Smooth muscle cell of the brain vasculature (primary cell): Measurements from ENCODE around the gene FAT1.

Source experiments
- DNase-seq: peaks from one replicate; pipeline ENCODE4 v3.0.0-alpha.2; 2012; ENCODE audit warnings: low read depth, low spot score

FAT1 gene

DNA sequence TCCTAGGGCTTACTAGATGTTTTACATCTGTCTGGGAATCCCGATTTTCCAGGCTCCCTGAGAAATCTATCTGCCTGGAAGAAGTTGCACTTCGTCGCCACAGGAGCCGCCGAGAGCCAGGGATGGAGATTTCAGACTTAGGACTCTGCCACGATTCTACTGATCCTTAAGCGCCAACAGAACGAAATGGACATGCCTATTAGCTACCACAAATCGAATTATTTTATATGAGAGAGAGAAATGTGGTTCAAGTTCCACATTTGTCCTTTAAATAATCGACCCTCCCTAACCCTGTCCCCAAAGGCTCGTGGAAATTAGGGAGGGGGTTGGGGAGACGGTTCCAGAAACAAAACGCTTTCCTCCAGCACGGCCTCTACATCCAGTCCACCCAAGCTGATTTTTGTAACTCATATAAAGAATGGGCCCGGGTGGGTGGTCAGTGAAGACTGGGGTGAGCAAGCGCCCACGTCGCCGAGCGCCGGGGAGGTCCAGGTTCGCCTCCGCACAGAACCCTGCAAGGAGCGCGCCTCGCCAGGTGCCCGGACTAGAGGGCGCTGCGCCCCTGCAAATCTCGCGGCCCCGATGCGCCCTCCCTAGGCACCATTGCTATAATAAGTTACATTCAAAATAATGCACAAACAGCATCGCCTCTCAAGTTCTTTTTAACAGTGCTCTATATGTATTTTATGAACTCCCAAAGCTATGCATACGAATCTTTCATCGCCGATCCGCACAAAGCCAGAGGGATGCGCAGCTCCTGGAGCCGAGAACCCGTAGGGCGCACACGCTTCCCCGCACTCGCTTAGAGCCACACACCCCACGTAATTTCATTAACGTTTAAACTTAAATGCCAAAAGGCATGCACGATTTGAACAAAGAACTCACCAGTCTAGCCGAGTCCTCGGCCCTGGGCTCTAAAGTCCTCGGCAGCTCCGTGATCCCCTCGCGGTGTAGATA is 2.1 kb upstream of the FAT1 start:
- no peak for DNase-seq

DNA sequence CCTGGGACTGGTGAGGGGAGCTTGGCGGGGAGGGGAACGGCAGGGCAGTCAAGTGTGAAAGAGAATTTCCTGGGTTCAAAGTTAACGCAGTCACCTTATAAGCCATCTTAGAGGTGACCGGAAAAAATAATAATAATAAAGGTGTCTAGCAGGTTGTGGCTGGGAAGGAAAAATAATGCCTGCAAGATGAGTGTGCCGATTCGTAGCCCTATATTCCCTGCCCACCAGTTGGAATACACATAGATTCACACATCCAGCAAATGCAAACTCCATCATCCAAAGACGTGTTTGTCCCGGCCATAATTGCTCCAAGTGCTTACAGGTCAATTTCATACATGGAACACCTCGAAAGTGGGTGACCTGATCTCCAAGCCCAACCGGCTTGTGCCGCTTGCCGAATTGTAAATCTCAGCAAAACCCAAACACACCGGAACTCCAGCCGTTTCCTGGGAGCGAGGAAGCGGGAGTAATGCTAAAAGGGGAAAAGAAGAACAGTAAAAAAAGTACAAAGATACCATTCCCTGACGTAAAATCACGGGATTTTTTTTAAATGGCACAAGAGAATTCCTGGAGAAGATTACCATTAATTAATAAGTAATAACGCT is 1.3 kb upstream of the FAT1 start:
- DNase-seq: no peak

DNA sequence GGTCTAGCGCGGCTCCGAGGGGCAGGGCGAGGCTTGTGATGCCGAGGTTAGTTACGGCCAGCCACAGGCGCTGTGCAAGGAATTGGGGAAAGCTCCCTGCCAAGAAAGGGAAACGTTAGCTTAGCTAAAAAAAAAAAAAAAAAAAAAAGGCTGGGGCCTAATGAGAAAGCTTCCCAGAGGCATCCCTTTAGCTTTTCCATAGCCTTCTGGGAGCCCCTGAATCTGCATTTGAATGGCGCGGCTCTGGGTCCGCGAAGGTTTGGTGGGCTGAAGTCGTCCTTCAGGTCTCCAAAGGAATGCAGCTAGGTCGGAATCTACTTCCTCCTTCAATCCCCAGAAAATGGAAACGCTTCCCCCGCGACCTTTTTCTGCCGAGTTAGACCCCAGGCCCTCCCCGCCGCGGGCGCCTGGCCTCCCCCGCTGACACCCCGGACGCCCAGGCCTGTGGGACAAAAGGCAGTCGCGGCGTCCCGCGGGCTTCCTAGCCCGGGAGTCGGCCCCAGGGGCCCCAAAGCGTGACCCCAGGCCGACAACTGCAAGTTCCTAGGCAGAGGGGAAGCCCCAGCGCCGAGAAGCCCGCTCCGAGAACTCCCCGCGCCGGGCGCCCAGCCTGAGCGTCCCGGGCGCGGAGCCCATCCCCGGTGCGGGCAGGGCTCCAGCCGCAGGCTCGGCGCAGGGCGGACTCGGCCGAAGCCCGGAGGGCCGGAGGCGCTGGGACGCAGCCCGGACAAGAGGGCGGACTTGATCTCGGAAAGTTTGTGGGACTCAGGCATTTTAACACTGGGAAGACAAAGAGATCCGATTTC is 605 bp upstream of the FAT1 start:
- DNase-seq: no peak

DNA sequence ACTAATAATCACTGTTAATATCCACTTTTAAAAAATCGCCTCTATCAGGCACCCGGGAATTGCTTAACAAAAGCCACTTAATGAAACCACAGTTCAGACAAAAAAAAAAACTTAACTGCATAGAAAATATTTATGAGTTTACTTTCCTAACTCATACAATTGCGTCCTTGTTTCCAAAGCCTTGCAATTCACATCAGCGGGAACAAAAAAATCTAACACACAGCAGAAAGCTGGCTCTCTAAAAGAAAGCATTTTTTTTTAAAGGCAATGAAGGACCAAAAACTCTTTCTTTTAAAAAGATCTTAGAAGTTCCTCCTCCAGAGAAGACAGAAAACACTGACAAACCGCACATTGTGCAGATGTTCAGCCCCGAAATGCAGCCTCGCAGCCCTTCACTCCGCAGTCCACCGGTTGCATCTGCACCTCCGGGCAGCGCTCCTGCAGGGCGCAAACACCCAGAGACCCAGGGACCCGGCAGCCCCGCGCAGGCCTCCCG is 812 bp downstream of the FAT1 start:
- DNase-seq: no peak

DNA sequence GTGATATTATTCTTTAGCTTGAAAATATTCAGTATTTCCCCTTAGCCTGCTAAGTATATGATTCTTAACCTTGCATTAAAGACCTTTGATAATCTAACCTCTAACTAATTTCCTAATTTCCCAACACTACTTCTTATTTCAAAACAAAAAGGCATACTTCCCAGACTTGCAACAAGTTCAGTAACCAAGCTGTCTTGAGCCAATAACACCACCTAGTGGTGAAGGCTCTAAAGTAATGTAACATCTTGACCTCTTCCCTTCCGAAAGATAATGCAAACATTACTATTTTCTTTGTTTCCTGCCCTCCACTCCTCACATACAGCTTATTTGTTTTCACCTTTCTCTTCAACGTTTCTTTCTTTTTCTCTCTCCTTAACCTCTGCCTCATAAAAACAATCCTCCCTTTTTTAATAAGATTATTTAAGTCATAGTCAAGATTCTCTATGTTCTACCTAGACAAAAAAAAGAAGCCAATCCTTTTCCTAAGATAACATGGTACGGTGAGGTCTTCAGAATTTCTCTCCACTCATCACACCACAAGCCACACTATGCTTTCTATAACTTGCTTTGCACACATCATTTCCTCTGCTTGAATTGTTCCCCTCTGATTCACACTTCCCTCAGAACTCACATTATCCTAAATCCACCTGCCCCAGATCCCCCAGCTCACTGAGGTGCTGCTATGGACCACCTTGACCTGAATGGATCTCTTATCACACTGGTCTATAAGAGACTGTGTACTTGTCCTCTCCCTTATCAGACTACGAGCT is 3.5 kb downstream of the FAT1 start:
- no peak for DNase-seq

DNA sequence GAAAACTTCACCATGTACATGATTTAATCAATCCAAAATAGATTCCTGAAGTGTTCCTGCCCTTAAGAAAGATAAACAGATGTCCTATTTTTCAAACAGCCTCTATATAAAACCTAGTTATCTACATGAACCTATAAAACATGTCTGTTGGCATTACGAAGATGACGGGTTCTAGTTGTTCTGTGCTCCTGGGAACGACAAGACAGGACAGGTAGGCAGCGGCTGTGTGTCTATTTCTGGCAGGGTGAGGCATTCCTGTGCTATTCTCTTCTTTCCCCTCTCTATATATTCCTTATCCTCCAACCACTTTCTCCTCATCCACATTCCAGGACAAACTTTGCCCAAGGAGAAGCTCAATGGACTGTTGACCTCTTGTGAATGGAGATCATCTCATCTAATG is 6.1 kb downstream of the FAT1 start:
- no peak for DNase-seq

DNA sequence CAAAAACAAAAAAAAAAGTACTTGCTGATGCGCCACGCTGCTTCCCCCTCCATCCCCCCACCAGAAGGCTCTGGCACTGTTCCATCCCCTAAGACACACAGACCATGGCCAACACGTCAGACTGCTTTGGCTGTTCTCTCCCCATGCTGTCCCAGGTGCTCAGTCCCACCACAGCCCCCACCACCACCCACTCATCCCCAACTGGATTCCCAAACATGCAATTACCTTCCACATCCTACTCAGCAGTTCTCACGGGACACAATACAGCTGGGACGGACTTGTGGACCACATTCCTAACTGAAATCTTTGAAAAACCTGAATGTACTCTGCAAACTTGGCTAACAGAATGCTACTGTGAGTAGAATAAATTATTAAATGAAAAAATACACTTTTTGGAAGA is 8.6 kb downstream of the FAT1 start:
- no peak for DNase-seq

DNA sequence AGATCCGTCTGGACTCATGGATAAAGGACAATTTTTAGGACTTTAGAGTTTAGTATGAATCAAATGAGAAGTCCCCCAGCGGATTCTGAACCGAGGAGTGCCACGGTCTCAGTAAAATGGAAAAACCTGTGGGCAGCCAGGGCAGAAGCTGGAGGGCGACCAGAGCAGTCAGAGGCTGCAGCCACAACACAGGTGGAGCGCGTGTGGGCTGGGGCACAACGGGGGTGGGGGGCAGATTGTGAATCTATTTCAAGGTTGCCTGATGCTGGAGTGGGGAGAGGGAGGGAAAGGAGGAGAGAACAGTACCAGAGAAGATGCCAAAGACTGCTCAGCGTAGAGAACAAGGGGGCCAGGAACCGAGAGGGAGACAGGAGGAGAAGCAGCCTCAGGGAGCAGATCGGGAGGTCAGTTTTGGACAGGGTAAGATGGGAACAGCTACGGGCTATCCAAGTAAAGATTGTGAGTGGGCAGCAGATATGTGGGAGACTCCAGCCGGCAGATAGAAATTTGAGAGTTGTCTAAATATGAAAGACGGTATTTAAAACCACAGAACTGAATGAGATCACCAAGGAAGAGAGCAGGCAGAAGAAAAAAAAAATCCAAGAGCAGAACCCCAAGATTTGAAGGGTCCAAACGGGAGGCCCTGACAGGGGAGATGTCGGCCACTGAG is 9.5 kb downstream of the FAT1 start:
- no peak for DNase-seq

DNA sequence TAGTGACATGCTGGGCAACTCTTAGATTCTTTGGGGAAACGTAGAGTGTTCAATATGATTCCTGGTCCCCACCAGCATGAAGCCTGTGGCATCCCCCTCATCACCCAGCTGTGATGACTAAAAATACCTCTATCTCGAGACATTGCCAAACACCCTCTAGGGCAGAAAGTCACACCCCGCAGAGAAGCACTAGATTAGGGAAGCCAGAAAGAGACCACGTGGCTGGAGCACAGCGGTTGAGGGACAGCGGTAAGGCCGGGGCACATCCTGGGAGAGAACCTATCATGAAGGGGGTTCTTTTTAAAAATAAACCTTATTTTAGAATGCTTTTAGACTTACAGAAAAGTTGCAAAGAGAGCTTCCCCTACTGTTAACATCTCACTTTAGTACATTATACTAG is 11.0 kb downstream of the FAT1 start:
- DNase-seq: no peak

DNA sequence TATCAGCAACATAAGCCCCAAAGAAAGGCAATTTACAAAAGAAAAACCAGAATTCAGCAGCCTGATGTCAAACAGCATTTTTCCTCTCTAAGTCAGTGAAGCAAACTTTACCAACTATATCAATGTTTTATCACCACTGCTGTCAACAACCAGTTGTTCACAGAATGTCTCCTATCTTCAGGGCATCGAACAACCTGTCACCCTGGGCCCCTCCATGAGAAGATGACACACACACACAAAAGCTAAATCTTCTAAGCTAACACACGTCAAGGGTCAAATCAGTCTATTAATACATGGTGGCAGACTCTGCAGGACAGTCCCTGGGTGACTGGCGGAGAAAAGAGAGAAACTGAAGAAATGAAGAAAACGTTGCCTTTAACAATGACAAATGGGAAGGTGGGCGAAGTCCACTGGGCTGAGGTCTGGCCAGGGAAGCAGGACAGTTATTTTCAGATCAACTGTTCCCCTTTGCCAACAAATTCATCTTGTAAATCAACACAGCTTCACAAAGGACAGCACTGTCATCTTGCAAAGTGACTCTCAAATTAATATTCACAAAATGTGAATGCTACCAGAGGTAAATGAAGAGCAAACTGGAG is 13.0 kb downstream of the FAT1 start:
- DNase-seq: no peak

DNA sequence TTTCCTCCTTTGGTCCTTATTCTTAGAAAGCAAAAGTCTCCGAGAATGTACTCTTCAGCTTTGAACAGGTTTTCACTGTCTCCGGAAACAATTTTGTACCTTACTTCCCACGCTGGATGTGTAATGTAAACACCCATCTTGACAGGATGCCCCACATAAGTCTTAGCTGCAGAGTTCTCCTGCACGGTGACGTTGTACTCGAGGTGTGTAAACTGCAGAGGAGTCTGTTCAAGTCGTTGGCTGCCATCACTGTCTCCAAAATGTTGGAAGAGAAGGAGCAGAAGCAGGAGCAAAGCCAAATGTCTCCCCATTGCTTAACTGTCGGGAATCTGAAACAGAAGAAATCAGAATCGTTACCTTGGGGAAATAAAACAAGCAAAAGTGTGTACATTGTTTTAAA is 14.1 kb downstream of the FAT1 start:
- DNase-seq: no peak

DNA sequence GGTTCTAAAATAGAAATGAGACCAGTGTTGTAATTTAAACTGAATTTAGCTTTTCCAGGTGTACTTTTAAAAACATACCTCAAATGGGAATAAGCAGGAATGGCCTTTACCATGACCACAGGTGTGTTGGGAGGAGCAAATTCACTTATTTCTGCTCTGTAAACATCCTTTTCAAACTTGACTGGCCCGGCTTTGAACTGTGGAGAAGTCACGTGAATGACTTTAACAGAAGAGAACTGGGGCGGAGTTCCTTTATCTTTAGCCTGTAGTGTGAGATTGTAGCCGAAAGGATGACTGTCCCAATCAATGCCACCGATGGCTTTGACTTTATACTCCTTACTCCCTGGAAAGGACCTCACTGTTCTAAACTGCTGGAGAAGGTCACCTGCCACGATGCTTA is 15.1 kb downstream of the FAT1 start:
- DNase-seq: no peak

DNA sequence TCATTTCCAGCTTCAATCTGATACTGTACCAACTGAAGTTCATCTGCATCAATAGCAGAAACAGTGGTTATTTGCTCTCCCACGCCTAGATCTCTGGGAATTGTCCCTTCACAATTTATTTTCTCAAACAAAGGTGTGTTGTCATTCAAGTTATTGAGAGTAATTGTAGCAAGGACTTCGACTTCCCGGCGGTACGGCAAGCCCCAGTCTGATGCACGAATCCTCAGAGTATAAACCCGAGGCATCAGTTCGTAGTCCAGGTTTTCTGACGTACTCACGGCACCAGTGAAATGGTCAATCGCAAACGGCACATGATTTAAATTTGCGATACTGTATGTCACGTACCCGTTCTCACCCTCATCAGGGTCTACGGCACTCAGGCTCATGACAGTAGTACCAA is 15.7 kb downstream of the FAT1 start:
- DNase-seq: no peak

DNA sequence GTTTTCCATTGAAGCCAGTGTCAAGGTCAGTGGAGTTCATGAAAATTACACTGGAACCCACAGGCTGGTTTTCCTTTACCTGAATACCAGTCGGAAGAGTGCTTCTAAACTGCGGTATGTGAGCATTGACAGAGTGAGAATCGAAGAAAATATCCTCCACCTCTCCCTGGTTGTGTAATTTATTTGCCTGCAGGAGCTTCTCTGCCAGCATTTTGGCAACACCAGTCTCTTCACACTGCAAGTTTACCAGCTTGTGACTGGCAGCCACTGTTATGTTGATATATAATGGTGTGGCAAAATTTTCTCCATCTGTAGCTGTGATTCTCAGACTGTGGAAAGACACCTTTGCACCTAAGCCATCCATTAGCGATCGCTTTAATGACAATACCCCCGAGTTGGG is 16.1 kb downstream of the FAT1 start:
- DNase-seq: no peak

DNA sequence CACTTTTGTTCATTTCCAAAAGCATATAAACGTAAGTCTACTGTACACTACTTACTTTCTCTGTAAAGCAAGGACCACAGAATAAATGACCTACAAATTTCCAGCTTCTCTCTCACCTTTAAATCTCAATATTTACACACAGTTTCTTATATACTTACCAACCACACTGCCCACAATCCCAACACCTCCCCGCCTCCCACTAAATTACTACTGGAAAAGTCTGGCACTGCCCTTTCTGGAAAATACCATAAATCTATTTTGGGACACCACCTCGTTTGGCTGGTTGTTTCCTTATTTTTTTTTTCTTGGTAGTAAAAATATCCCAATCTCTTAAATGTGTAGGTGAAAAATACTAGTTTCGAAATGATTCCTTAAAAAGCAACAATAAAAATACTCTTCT is 19.6 kb downstream of the FAT1 start:
- DNase-seq: no peak

DNA sequence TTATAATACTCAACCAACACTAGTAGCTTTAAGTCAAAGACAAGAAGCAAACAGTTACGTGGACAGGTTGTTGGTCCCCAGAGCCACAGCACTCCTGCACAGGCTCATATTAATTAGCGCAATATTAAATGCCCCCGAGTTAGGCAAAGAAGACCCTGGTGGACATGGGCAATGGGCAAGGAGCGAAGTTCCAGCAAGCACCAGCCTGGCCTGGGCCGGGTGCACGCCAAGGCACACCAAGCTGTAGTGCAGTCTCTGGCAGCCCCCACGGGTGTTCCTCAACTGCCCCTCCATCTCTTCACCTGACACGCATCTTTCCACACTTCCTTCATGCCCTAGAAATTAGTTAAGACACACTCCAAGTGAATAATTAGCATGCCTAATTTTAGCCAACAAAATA is 20.1 kb downstream of the FAT1 start:
- no peak for DNase-seq

DNA sequence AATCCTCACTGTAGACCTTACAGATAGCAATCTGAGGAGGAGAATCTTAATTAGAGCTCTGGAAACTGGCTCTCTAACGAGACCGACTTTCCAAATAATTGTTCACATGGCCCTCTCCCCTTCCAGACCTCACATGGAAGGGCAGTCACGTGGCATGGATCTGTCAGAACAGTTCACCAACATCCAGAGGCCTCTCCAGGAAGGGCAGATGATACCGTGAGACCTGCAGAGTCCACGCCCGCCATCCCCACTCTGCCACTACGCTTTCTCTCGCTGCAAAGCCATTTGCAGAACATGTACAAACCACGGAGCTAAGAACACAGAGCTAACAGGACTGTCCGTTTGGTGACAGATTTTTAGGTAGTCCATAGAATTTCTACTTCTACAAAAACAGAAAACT is 20.7 kb downstream of the FAT1 start:
- DNase-seq: no peak

DNA sequence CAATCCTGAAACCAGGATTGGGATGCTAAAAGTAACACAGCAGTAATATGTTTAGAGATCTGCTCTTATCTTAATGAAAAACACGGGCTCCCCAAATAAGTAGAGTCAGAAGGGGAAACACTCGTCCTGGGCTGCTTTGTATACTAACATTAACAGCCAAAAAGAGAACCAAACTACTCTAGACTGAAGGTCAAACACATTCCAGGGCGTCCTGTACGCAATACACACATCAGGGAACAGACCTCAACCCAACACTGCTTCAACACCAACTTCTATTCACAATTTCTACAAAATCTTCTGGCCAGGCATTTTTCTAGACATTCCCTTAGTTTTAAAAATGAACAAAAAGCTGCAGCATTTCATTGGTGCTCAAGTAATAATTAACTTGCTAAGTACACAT is 21.4 kb downstream of the FAT1 start:
- no peak for DNase-seq

DNA sequence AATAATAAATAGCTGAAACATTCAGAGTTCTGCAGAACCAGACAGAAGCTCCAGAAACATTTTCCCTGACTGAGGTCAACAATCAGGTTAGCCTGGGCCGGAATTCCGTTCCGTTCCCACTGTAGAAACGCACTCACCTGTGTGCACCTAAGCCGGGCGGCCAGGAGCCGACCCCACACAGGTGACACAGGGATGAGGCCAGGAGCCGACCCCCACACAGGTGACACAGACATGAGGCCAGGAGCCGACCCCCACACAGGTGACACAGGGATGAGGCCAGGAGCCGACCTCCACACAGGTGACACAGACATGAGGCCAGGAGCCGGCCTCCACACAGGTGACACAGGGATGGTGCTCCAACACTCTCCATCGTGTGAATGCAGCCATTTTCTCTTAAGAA is 21.9 kb downstream of the FAT1 start:
- DNase-seq: no peak

DNA sequence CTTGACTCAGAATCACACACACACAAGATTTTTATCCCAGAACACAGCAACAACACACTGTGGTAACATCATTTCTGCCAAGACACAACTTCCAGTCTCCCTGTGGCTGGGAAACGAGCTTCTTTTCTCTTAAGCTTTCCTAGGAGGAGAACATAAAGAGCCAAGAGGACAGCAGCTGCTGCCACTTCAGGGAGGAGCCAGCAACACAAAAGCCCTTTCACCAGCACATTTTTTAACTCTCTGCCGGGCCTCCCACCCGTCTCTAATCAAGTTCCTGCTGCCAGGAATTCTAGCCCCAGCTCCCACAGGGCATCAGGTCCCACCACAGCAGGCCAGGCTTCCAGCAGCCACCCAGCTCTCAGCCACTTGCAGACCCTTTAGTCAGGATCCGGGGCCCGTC is 22.4 kb downstream of the FAT1 start:
- no peak for DNase-seq

DNA sequence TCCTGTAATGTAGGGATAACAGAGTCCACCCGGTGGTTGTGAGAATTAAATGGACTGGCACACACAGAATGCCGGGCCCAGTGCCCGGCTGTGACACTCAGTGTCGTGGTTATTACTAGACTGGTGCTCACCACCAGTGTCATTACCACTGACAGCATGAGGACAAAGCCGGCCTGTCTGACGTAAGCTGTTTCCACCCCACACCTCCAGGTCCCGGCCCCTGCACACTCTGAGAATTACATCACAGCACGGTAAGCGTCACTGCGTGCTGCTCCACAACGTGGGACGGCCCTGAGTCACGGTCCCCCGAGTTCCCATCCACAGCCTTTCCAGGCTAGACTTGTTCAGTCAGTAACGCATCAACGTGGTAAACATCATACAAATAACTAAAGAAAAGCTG is 22.9 kb downstream of the FAT1 start:
- no peak for DNase-seq
